Gastrocnemius medialis (tissue), 4 donors: ENCODE results near the gene ZFP1.

Source experiments
- CTCF ChIP-seq, 5 experiments: fragments of 450-650 bp in 3 of 5; fragments of 200-600 bp in 2 of 5; sonication (generic) in 2 of 5; IDR thresholded peaks in 4 of 5; conservative IDR thresholded peaks in 1 of 5; 1 replicate in 4 of 5; 2 replicates in 1 of 5; pipeline ENCODE4 v1.5.1; 2016 to 2019; ENCODE audit warnings: antibody characterized with exemption in 5 of 5, mild to moderate bottlenecking in 3 of 5, moderate library complexity in 3 of 5
- POLR2A ChIP-seq, 2 donors: fragments of 450-650 bp; IDR thresholded peaks; one replicate each; pipeline ENCODE4 v1.6.1; 2017; ENCODE audit warnings: antibody characterized with exemption in 2 of 2, mild to moderate bottlenecking in 2 of 2, moderate library complexity in 2 of 2

GRCh38 chr16:75116911-75117245 lies 31.4 kb upstream of the ZFP1 start:
- TF ChIP-seq POLR2A (IDR thresholded peaks at IDR 0.05), result no peak
- no peak for TF ChIP-seq CTCF (IDR thresholded peaks at IDR 0.05 in 4 of 5, conservative IDR thresholded peaks at IDR 0.05 in 1 of 5)
